ENCODE measurements around the gene METTL13. TPM values are rescaled to one million over a fixed set of nuclear protein-coding genes. Genes with fewer than 3 reads are reported as not detected.
A peak's percentile ranks its signal among the peaks of the same experiment; 100 is the strongest.

Gene METTL13
- total and polyA plus RNA-seq, 9 of the 15 experiments (the other 6 are each of a cell fraction or from before 2014, with no cell fraction given), result 18.9 to 78.9 (median 54.9) TPM

- TF ChIP-seq HMBOX1 (IDR thresholded peaks at IDR 0.05), result peak; percentile 83; the same call in 1 of the 2 replicates
- TF ChIP-seq NKRF (IDR thresholded peaks at IDR 0.05; ENCODE audit: borderline replicate concordance), result no peak
- no peak for TF ChIP-seq NR1H2 (CRISPR knock-in tag; IDR thresholded peaks at IDR 0.05)
- no peak for TF ChIP-seq HIVEP1 (CRISPR knock-in tag; IDR thresholded peaks at IDR 0.05)
- no peak for TF ChIP-seq CEBPZ (IDR thresholded peaks at IDR 0.05; ENCODE audit: borderline replicate concordance, low read depth, low read length)
- TF ChIP-seq NCOA6 (IDR thresholded peaks at IDR 0.05), result no peak
- no peak for TF ChIP-seq SMC3 (conservative IDR thresholded peaks at IDR 0.05; ENCODE audit: insufficient read depth, low read depth, low read length)
- TF ChIP-seq DPF2 (IDR thresholded peaks at IDR 0.05), result peak; percentile 73; the same call in 1 of the 2 replicates
- no peak for TF ChIP-seq ZNF146 (CRISPR knock-in tag; IDR thresholded peaks at IDR 0.05; ENCODE audit: unreplicated experiment)
- no peak for TF ChIP-seq ZNF133 (CRISPR knock-in tag; IDR thresholded peaks at IDR 0.05)
- TF ChIP-seq NELFE (IDR thresholded peaks at IDR 0.05; ENCODE audit: insufficient read depth, insufficient read length), result no peak
- no peak for TF ChIP-seq ZBED1 (IDR thresholded peaks at IDR 0.05)
- no peak for TF ChIP-seq SLC30A9 (CRISPR knock-in tag; IDR thresholded peaks at IDR 0.05)
- no peak for TF ChIP-seq ARID4B (CRISPR knock-in tag; IDR thresholded peaks at IDR 0.05)
- TF ChIP-seq ELK3 (CRISPR knock-in tag; IDR thresholded peaks at IDR 0.05), result no peak
- TF ChIP-seq SRSF1 (IDR thresholded peaks at IDR 0.05; ENCODE audit: low read depth, low read length), result no peak
- no peak for TF ChIP-seq FOXA3 (CRISPR knock-in tag; conservative IDR thresholded peaks at IDR 0.05 in 1 of 2, IDR thresholded peaks at IDR 0.05 in 1 of 2)
- no peak for TF ChIP-seq NR3C1 (CRISPR knock-in tag; IDR thresholded peaks at IDR 0.05)
These were observed 19.3 kb upstream of the METTL13 start (continued) for GRCh38 chr1:171762143-171762563.
